ENCODE results near the gene ASCL3.

- TF ChIP-seq, protein P1, sequence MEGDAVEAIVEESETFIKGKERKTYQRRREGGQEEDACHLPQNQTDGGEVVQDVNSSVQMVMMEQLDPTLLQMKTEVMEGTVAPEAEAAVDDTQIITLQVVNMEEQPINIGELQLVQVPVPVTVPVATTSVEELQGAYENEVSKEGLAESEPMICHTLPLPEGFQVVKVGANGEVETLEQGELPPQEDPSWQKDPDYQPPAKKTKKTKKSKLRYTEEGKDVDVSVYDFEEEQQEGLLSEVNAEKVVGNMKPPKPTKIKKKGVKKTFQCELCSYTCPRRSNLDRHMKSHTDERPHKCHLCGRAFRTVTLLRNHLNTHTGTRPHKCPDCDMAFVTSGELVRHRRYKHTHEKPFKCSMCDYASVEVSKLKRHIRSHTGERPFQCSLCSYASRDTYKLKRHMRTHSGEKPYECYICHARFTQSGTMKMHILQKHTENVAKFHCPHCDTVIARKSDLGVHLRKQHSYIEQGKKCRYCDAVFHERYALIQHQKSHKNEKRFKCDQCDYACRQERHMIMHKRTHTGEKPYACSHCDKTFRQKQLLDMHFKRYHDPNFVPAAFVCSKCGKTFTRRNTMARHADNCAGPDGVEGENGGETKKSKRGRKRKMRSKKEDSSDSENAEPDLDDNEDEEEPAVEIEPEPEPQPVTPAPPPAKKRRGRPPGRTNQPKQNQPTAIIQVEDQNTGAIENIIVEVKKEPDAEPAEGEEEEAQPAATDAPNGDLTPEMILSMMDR (IDR thresholded peaks at IDR 0.05): no peak
- no peak for TF ChIP-seq ZFX (IDR thresholded peaks at IDR 0.05; ENCODE audit: borderline replicate concordance)
Measured at GRCh38 chr11:8937159-8937558, 5.7 kb downstream of the ASCL3 start.
